BJ (cell line): ENCODE data around the gene PROSER3. TPM values are rescaled to one million over a fixed set of nuclear protein-coding genes. Genes with fewer than 3 reads are reported as not detected.

Experiments used
- CTCF ChIA-PET: fragments of 350-600 bp; formaldehyde crosslinking; extraction: SDS; loops from one replicate; lab custom pipeline; 2021; ENCODE audit warnings: antibody characterized with exemption, inconsistent platforms; lab: Yijun Ruan, JAX
- POLR2A ChIA-PET: fragments of 300-600 bp; sonication (Branson Sonifier 250); formaldehyde crosslinking; extraction: SDS; loops from one replicate; lab custom pipeline; 2021; ENCODE audit warnings: antibody characterized with exemption; lab: Charles Lee
- DNase-seq: peaks from one replicate; pipeline ENCODE4 v3.0.0-alpha.2; 2011; ENCODE audit warnings: low read depth
- H3K27me3 ChIP-seq: 2 replicates; pipeline ENCODE4 v1.6.0; 2011; ENCODE audit warnings: low read length; ENCODE audit not compliant: control insufficient read depth, insufficient read depth
- H3K36me3 ChIP-seq: 2 replicates; pipeline ENCODE4 v1.5.1; 2011; ENCODE audit warnings: low read length; ENCODE audit not compliant: control insufficient read depth, insufficient read depth
- H3K4me3 ChIP-seq: 2 replicates; pipeline ENCODE4 v1.5.1; 2011; ENCODE audit warnings: low read depth, mild to moderate bottlenecking, control low read depth, low read length
- CTCF ChIP-seq: IDR thresholded peaks from 2 replicates; pipeline ENCODE4 v1.5.1; 2011; ENCODE audit warnings: low read depth, mild to moderate bottlenecking, control low read depth, inconsistent platforms, low read length, moderate library complexity; ENCODE audit not compliant: insufficient read depth
- polyA plus RNA-seq: library from polyadenylated mRNA; depleted of rRNA; stranded (reverse); fragments of >200 nt; gene quantifications from 2 replicates; pipeline ENCODE4 v1.2.3, GENCODE V29; 2011

PROSER3 gene
- polyA plus RNA-seq, 1 experiment, result 9.4 TPM

- Histone ChIP-seq H3K36me3 (peaks cover 77% of the 10 kb centered on the region), H3K4me3 (no peak overlapping the region), H3K27me3 (no peaks in the 10 kb centered on the region)
- ChIA-PET CTCF (no interaction called here), POLR2A (no interaction called here)
- no peak for TF ChIP-seq CTCF
- DNase-seq, result no peak
Observed at GRCh38 chr19:35727053-35727955, 30.7 kb upstream of the PROSER3 start.

GRCh38 chr19:35727956-35728706, 29.8 kb upstream of the PROSER3 start:
- no peaks in the 10 kb centered on the region for H3K27me3 ChIP-seq
- peaks cover 75% of the 10 kb centered on the region for H3K36me3 ChIP-seq
- TF ChIP-seq CTCF, result no peak
- H3K4me3 ChIP-seq, result no peak overlapping the region
- ChIA-PET CTCF (interaction anchor here (0.8 kb wide), 1 partner anchor 12 kb away, joined by 3 read pairs; no protein-coding TSS in a partner anchor), POLR2A (no interaction called here)
- no peak for DNase-seq

DNA sequence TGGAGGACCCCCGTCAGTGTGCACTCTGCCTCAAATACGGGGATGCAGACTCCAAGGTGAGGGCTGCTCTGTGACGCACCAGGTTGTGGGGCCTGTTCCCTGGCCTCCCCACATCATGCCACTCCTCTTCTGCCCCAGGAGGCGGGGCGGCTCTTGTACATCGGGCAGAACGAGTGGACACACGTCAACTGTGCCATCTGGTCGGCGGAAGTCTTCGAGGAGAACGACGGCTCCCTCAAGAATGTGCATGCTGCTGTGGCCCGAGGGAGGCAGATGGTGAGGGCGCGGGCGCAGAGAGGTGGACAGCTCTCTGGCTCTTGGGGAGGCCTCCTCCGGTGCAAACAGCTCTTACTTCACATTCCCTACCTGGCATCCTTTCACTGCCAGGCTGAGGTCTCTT, 29.0 kb upstream of the PROSER3 start:
- no peak for DNase-seq
- Histone ChIP-seq H3K27me3 (no peaks in the 10 kb centered on the region), H3K36me3 (peaks cover 72% of the 10 kb centered on the region), H3K4me3 (no peak overlapping the region)
- no peak for TF ChIP-seq CTCF
- ChIA-PET CTCF (no interaction called here), POLR2A (no interaction called here)

GRCh38 chr19:35729763-35730162, 28.2 kb upstream of the PROSER3 start:
- ChIA-PET CTCF (no interaction called here), POLR2A (no interaction called here)
- DNase-seq, result no peak
- TF ChIP-seq CTCF, result no peak
- H3K4me3 ChIP-seq, result no peak overlapping the region
- H3K27me3 ChIP-seq, result no peaks in the 10 kb centered on the region
- H3K36me3 ChIP-seq, result peaks cover 71% of the 10 kb centered on the region

DNA sequence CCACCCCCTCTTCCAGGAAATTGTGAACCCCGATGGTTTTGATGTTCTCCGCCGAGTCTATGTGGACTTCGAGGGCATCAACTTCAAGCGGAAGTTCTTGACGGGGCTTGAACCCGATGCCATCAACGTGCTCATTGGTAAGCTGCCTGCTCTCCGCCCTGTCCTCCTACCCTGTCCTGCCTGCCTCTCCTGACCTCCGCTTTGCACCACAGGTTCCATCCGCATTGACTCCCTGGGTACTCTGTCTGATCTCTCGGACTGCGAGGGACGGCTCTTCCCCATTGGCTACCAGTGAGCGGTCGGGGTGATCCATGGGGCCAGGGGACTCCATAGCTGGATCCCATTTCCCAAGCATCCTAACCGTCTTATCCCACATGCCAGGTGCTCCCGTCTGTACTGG, 27.6 kb upstream of the PROSER3 start:
- Histone ChIP-seq H3K27me3 (no peaks in the 10 kb centered on the region), H3K36me3 (peaks cover 71% of the 10 kb centered on the region), H3K4me3 (no peak overlapping the region)
- ChIA-PET CTCF (interaction anchor here (0.6 kb wide), 1 partner anchor 213 kb away, joined by 3 read pairs; no protein-coding TSS in a partner anchor), POLR2A (no interaction called here)
- DNase-seq, result no peak
- no peak for TF ChIP-seq CTCF
